Transverse colon (tissue), 4 donors: ENCODE data around the gene LBX1. TPM values are rescaled to one million over a fixed set of nuclear protein-coding genes. Genes with fewer than 3 reads are reported as not detected.
A peak's percentile ranks its signal among the peaks of the same experiment; 100 is the strongest.

ENCODE experiments used
- DNase-seq: peaks from one replicate; pipeline ENCODE4 v3.0.0-alpha.2; 2019
- H3K27ac ChIP-seq, 4 donors: fragments of 200-600 bp; sonication (generic); 2 replicates each; pipeline ENCODE4 v1.5.1; 2016 to 2018; ENCODE audit warnings: inconsistent platforms in 4 of 4
- H3K27me3 ChIP-seq: fragments of 200-600 bp; sonication (generic); 2 replicates; pipeline ENCODE4 v1.5.1; 2017; ENCODE audit warnings: inconsistent platforms
- H3K36me3 ChIP-seq, 4 donors: fragments of 200-600 bp; sonication (generic); 2 replicates each; pipeline ENCODE4 v1.5.1; 2017 to 2019; ENCODE audit warnings: inconsistent platforms in 4 of 4
- H3K4me1 ChIP-seq, 4 donors: fragments of 200-600 bp; sonication (generic); 2 replicates each; pipeline ENCODE4 v1.5.1; 2017 to 2020; ENCODE audit warnings: inconsistent platforms in 4 of 4
- H3K4me3 ChIP-seq, 4 donors: fragments of 200-600 bp; sonication (generic); 1 replicate in 1 of 4; 2 replicates in 3 of 4; pipeline versions ENCODE4 v1.5.1 to v1.6.1; 2017 to 2019; ENCODE audit warnings: inconsistent platforms in 4 of 4
- H3K9me3 ChIP-seq, 2 donors: fragments of 200-600 bp; sonication (generic); 2 replicates each; pipeline ENCODE4 v1.5.1; 2017 to 2019; ENCODE audit warnings: inconsistent platforms in 2 of 2
- EP300 ChIP-seq: sonication (generic); formaldehyde crosslinking; IDR thresholded peaks from one replicate; pipeline ENCODE4 v1.6.1; 2017; ENCODE audit warnings: antibody characterized with exemption, low read depth
- POLR2A ChIP-seq: fragments of 450-650 bp; IDR thresholded peaks from one replicate; pipeline ENCODE4 v1.6.1; 2016; ENCODE audit warnings: antibody characterized with exemption, mild to moderate bottlenecking, moderate library complexity
- POLR2AphosphoS5 ChIP-seq, 3 donors: sonication (generic); formaldehyde crosslinking; IDR thresholded peaks; one replicate each; pipeline ENCODE4 v1.6.1; 2016; ENCODE audit warnings: antibody characterized with exemption in 3 of 3
- WGBS, 2 donors: methylation state at CpG; one replicate each; pipeline ENCODE4 v1.1.5; 2018; ENCODE audit warnings: low coverage in 1 of 2; 5-methylcytosine and 5-hydroxymethylcytosine counted together
- in situ Hi-C, 4 donors: fragments of 200-750 bp; cut with MboI; loops; one replicate each; pipeline versions ENCODE4 v1.15.0 to v1.15.1; 2017; ENCODE audit warnings: low sequenced_read_pairs in 3 of 4, low pct_ligation_motif_present in 1 of 4, low pct_unique_long_range_greater_than_20kb in 1 of 4
- intact Hi-C: fragments of 100-400 bp; cut with DNase I; formaldehyde crosslinking; loops from one replicate; pipeline ENCODE4 v1.15.1; 2023; ENCODE audit warnings: low total_unique reads
- total RNA-seq, 4 donors: library from RNA; depleted of rRNA; stranded (reverse); fragments of >200 nt; gene quantifications; one replicate each; pipeline ENCODE4 v1.1.0, GENCODE V29; 2016
- TF ChIP-seq, protein P1 (sequence below), 5 experiments: fragments of 200-600 bp in 3 of 5; fragments of 450-650 bp in 2 of 5; sonication (generic) in 3 of 5; IDR thresholded peaks; 1 replicate in 2 of 5; 2 replicates in 3 of 5; pipeline ENCODE4 v1.5.1; 2016 to 2017; ENCODE audit warnings: antibody characterized with exemption in 5 of 5, inconsistent platforms in 3 of 5, mild to moderate bottlenecking in 2 of 5, moderate library complexity in 1 of 5

Gene LBX1
- total RNA-seq, 4 donors from 2014 or later = not detected

DNA sequence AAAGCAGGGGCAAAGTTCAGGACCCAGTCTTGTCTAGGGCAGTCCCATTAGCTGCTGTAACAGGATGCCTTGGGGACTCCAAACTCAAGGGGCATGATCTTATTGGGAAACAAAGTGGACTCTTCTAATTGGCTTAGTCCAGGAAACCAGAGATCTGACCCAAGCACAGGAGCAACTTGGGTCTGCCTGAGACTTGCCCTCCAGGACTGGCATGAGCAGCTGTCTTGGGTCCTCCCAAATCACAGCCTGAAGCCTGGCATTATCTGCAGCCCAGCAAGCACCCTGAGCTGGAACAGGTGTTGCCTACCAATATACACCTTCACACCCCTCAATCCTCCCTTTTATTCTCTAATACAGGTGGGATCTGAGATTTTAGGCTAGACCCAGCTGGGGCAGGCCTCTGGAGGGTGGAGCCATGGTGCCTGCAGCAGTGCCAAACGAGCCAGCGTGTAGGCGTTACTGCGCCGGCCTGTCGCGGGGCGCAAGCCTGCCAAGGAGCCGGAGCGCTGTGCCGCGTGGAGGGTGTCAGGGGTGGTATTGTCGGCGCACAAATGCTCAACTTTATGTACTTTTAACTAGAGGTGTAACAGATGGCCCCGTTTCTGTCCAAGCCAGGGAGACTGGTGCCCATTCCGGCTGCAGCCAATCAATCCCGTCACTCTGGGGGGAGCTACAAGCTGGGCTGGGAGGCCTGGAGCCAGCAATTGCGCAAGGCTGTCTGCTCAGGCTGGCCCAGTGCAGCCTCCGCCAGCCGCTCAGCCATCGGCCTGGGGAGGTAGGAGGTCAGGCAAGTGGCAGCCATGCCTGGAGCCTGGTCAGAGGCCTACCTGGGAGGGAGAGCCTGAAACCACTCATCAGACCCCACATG lies 12.8 kb upstream of the LBX1 start:
- no peak for DNase-seq
- WGBS, 2 donors = 92% methylated on average over 18 of the region's 21 CpGs; no CpG with 5 or more reads in 1 of the 2 donors
- H3K36me3 ChIP-seq = no peaks in the 10 kb centered on the region
- H3K4me3 ChIP-seq = no peak overlapping the region
- no peaks in the 10 kb centered on the region for H3K9me3 ChIP-seq
- peaks cover 0 to 7% (median 2%) of the 10 kb centered on the region in 4 donors for H3K4me1 ChIP-seq
- in situ Hi-C loops = no loop called here
- H3K27me3 ChIP-seq = peaks cover 81% of the 10 kb centered on the region
- no peak overlapping the region for H3K27ac ChIP-seq
- TF ChIP-seq EP300 = no peak
- TF ChIP-seq, protein P1, sequence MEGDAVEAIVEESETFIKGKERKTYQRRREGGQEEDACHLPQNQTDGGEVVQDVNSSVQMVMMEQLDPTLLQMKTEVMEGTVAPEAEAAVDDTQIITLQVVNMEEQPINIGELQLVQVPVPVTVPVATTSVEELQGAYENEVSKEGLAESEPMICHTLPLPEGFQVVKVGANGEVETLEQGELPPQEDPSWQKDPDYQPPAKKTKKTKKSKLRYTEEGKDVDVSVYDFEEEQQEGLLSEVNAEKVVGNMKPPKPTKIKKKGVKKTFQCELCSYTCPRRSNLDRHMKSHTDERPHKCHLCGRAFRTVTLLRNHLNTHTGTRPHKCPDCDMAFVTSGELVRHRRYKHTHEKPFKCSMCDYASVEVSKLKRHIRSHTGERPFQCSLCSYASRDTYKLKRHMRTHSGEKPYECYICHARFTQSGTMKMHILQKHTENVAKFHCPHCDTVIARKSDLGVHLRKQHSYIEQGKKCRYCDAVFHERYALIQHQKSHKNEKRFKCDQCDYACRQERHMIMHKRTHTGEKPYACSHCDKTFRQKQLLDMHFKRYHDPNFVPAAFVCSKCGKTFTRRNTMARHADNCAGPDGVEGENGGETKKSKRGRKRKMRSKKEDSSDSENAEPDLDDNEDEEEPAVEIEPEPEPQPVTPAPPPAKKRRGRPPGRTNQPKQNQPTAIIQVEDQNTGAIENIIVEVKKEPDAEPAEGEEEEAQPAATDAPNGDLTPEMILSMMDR (IDR thresholded peaks at IDR 0.05) = no peak
- TF ChIP-seq POLR2A = no peak
- TF ChIP-seq POLR2AphosphoS5 (IDR thresholded peaks at IDR 0.05) = no peak
- intact Hi-C loops = no loop called here

DNA sequence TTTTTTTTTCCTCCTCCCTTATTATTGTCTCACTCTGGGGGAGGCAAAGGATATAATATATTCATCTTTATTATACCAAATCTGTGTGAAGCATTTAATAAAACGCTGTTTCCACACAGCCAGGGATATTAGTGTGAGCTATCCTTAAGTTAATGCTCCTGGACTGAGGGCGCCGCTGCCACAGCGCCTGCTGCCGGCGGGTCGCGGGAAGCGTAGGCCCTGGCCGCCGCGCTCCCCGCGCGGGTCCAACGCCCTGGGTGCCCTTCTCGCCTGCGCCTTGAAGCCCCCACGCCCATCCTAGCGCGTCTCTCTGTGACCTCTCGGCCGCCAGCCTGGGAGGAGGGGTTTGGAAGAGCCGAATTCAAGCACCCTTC lies 9.5 kb upstream of the LBX1 start:
- Histone ChIP-seq H3K36me3 (no peaks in the 10 kb centered on the region), H3K9me3 (no peaks in the 10 kb centered on the region), H3K4me3 (no peak overlapping the region), H3K4me1 (peaks cover 0 to 15% (median 7%) of the 10 kb centered on the region in 4 donors), H3K27me3 (peaks cover 85% of the 10 kb centered on the region), H3K27ac (no peak overlapping the region)
- in situ Hi-C loops (no loop called here), intact Hi-C loops (no loop called here)
- 13 to 20% methylated on average over 4 to 24 of the region's 24 CpGs for WGBS, 2 donors
- no peak for DNase-seq
- TF ChIP-seq, protein P1 (IDR thresholded peaks at IDR 0.05) = peak; percentile 36 to 69 (median 48)
- no peak for TF ChIP-seq POLR2A

DNA sequence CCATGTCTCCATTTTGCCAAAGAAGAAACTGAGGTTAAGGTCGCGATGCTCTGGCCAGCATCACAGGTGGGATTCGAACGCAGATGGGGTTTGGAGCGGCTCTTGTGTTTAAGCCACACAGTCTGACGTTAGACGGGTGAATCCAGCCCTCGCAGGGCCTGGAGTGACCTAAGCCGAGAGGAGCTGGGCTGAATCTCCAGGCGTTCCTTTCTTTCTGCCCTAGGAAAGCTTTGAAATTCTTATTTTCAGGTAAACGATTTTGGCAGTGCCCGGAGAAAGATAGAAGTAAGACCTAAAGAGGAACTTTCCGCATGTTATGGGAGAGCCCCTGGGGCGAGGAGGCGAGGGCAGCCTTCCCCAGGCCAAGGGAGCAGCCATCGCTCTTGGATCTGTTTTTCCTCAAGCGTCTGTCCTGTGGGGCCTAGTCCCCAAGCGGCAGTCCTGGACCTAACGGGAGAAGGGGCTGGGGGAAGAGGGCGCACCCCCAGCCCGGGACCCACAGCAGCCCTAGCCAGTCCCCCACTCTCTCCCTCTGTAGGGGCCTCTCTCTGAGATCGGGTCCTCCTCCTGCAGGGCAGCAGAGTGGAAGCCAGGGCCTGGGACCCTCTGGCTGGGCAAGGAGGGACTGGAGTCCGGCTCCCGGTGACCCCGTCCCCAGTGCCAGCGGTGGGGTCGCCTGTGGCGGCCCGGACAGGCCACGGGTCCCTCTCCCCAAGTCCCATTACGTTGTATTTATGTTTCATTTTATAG lies 8.9 kb upstream of the LBX1 start:
- Histone ChIP-seq H3K27me3 (peaks cover 85% of the 10 kb centered on the region), H3K4me1 (peaks cover 0 to 15% (median 7%) of the 10 kb centered on the region in 4 donors), H3K27ac (no peak overlapping the region), H3K36me3 (no peaks in the 10 kb centered on the region), H3K9me3 (no peaks in the 10 kb centered on the region), H3K4me3 (no peak overlapping the region)
- peak in 1 of 3 donors; percentile 74 for TF ChIP-seq POLR2AphosphoS5 (IDR thresholded peaks at IDR 0.05)
- TF ChIP-seq, protein P1 (IDR thresholded peaks at IDR 0.05) = no peak
- in situ Hi-C loops = no loop called here
- intact Hi-C loops = no loop called here
- no peak for DNase-seq
- WGBS, 2 donors = 10 to 23% methylated on average over 2 to 31 of the region's 31 CpGs

DNA sequence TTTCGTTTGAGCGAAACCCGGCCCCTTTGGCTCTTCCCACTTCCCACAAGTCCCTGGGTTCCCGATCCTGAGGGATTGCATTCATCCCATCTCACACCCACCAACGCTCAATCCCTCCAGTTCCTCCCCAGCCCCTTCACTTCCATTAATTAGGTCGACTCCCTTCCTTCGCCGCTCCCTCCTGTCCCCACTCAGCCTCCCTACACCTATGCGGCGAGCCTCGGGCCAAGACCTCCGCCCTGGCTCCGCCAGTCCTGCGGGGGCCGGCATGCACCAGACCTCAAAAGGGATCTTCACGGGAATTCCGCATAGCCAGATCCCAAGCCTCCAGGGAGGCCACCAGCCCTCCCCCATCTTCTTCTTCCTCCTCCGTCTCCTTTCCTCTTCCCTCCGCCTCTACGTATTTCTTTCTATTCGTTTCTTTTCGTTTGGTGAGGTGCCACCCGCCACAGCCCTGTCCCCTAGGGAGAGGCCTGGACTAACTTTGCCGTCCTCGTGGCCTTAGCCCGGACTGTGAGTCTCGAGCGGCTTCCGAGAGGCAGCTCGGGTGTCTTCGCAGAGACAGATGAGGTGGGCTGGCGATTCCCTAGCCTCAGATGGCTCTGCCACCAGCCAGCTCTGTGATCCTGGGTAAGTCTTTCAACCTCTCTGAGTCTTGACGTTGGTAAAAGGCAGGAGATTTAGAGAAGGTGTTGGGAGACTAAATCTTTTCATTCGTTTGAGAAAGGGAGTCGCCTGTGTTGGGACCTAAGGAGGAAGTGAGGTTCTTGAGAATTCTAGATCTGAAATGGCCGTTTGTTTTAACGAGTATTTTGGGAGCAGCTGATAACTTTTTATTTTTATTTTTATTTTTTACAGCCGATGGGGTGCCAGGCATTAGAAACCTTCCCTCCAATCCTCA lies 8.1 kb upstream of the LBX1 start:
- WGBS, 2 donors = 7 to 12% methylated on average over 4 to 38 of the region's 38 CpGs
- in situ Hi-C loops (no loop called here), intact Hi-C loops (no loop called here)
- Histone ChIP-seq H3K9me3 (no peaks in the 10 kb centered on the region), H3K27me3 (peaks cover 89% of the 10 kb centered on the region), H3K4me3 (no peak overlapping the region), H3K36me3 (no peaks in the 10 kb centered on the region), H3K4me1 (peaks cover 0 to 15% (median 7%) of the 10 kb centered on the region in 4 donors), H3K27ac (no peak overlapping the region)
- TF ChIP-seq, protein P1 (IDR thresholded peaks at IDR 0.05) = no peak
- TF ChIP-seq POLR2AphosphoS5 (IDR thresholded peaks at IDR 0.05) (peak in 1 of 3 donors; percentile 5), POLR2A (no peak), EP300 (no peak)
- no peak for DNase-seq
